ENCODE data around the gene SORBS1.

The SORBS1 gene

DNA sequence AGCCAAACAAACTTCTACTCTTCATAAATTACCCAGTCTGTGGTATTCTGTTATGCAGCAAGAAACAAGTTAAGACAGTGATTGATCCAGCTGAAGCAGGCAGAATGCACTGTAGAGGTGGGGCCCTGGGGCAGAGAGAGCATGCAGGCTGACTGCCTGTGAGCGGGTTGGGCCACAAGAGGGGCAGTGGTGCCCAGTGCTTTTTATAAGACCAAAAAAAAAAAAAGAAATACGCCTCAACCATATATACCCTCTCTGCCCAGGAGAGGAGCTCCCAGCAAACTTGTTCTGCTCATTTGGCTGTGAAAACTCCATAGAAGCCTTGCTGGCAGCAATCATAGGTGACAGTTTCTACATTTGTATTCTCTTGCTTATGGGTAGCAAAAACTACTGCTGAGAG lies 104.7 kb downstream of the SORBS1 start:
- no peak for DNase-seq

GRCh38 chr10:95454940-95455339 lies 106.2 kb downstream of the SORBS1 start:
- no peak for DNase-seq

DNA sequence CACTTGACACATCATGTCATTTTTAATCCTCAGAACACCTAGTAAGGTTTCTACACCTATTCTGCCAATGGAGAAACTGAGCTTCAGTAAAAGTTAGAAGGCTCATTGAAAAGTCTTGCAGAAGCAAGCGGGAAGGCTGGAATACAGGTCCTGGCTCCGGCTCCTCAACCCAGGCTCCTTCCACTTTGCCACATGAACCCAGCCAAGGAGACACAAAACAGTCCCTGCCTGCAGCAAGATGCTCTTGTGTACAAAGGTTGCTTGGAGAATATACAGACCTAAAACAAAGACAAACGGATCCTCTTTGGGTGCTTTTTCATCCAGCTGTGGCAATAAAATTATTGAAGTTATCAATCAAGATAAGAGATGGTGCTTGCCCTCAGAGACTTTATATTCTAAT lies 106.8 kb downstream of the SORBS1 start:
- DNase-seq, result no peak

- DNase-seq, result no peak
Observed at GRCh38 chr10:95451568-95452524, 109.3 kb downstream of the SORBS1 start.

DNA sequence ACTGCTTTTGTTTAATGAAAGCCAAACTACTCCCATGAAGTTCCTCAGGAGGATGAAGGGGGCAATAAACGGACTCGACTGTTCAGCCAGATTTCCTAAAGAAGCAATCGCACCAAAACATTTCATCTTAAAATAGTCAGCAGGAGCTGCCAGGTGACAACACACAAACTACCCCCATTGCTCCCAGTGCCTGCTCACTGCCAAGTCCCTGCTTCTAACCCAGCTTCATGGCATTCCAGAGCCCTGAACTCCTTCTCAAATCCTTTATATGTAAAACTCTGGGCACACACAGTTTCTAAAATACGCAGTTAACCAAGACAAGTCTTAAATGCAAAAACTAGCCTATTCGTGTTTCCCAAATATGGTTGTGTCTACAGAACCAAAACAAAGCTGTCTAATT lies 110.0 kb downstream of the SORBS1 start:
- no peak for DNase-seq

GRCh38 chr10:95450188-95450587 lies 111.0 kb downstream of the SORBS1 start:
- DNase-seq, result no peak

GRCh38 chr10:95447685-95448084 lies 113.5 kb downstream of the SORBS1 start:
- DNase-seq, result no peak

DNA sequence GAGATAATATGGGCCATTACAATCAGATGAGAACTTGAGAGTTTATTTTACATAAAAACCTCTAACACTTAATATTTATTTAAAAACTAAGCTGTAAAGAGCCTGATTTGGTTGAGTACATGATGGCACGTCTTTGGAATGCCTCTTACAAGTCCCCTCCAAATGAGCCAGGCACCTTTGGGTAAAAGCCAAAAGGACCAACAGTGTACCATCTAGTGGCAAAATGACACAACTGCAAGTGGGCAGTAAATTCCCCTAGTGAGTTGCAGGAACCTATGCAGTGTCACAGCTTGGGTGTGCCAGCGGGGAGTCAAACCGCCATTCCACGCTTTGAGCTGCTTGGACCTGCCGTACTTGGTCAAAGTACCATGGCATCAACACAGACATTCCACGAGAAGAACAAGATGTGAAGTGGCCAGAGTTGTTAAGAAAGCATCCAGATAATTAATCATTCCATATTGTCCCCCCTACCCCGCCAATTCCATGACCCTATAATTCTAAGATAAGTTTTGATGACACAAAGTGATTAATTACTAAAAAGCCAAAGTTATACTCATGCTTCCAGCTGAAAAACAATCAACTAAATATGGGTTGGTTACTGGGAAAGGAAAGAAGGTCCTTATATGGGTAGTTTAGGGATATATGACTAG lies 115.2 kb downstream of the SORBS1 start:
- DNase-seq, result peak; percentile 34

GRCh38 chr10:95445223-95445836 lies 115.8 kb downstream of the SORBS1 start:
- no peak for DNase-seq

DNA sequence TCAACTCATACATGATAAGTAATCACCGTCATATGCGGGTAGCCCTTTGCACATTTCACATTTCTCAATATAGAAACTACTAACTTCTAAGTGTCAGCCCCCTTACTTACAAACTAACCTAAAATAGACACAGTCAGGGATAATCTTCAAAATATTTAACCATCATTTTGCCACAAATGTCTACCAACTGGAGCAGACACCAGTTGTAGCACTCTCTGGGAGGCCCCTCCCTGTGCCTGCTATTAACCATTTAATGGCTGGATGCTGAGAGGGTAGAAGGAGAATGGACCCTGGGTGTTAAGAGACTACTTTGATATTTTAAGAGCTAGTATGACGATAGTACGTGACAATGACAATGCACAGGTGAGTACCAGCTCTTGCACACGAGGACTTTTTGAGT lies 116.4 kb downstream of the SORBS1 start:
- DNase-seq, result no peak

DNA sequence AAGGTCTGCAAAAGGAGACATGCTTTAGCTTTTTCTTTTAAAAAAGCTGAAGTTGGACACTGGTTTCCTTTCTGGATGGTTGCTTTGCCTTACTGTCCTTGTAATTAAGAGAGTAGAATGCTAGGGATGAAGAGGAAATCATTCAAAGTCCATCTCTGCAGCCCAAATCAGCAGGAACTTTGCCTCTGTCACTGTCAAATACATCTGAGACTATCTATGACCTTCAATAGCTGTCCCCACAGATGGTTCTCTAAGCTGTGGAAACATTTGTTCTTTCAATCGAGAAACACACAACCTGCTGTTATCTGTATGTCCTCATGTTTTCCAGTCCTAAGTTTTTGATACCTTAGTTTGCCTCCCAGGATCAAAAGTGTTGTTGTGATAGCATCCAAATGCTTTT lies 117.5 kb downstream of the SORBS1 start:
- DNase-seq, result no peak

DNA sequence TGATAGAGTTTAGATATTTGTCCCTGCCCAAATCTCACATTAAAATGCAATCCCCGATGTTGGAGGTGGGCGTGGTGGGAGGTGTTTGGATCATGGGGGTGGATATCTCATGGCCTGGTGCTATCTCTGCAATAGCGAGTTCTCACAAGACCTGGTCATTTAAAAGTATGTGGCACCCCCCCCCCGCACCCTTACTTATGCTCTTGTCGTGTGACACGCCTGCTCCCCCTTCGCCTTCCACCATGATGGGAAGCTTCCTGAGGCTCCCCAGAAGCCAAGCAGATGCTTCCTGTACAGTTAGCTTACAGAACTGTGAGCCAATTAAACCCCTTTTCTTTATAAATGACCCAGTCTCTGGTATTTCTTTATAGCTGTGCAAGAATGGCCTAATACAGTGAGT lies 118.8 kb downstream of the SORBS1 start:
- no peak for DNase-seq

- no peak for DNase-seq
Observed at GRCh38 chr10:95441547-95441923, 119.6 kb downstream of the SORBS1 start.

DNA sequence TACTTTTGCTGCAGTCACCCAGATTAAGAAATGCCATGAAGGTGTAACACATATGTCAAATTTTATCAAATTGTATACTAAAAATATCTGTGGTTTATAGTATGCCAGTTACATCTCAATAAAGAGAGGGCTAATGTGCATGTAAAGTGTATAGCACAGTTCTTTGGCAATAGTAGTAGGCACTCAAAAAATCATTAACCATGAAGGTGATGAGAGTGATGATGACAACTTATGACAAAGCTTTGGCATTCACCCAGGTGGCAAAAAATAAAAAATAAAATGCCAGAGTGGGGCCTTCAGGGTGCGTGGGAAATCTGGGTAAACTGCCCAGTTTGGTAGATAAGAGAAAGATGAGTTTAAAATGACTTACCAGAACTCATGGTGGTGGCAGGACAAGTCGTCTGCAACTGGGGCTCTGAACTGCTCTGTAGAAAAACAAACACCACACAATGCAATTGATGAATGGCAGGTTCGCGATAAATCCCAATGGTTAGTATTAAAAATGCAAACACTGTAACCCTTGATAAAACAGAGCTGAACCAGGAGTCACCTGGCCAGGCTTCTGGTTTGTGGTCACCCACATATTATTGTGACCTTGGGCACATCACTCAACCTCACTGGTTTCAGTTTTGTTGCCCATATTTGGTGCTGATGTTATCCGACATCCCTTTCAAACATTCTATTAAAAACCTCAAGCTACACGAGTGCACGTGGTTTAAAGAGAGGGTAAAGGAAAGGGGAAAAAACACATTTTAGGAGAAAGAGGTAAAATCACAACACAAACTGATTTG lies 120.2 kb downstream of the SORBS1 start:
- DNase-seq, result peak; percentile 30

- DNase-seq, result no peak
Observed at GRCh38 chr10:95440038-95440725, 121.0 kb downstream of the SORBS1 start.

- no peak for DNase-seq
Observed at GRCh38 chr10:95438781-95439180, 122.4 kb downstream of the SORBS1 start.

DNA sequence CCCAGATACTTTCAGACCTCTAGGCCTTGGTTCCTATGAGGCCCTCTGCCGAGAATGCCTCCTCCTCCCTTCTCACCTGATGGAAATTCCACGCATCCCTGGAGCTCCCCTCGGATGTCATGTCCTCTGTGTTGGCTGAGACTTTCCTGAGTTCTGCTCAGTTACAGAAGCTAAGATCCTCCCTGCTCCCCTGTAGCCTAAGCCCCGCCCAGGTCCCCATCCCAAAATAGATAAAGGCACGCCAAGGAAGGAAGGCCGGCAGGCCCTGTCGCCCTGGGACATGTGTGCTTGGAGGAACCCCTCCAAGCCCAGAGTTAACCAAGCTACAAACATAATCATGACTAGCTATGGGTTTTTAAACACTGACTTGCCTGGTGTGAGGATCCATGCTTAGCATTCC lies 123.5 kb downstream of the SORBS1 start:
- DNase-seq, result no peak

DNA sequence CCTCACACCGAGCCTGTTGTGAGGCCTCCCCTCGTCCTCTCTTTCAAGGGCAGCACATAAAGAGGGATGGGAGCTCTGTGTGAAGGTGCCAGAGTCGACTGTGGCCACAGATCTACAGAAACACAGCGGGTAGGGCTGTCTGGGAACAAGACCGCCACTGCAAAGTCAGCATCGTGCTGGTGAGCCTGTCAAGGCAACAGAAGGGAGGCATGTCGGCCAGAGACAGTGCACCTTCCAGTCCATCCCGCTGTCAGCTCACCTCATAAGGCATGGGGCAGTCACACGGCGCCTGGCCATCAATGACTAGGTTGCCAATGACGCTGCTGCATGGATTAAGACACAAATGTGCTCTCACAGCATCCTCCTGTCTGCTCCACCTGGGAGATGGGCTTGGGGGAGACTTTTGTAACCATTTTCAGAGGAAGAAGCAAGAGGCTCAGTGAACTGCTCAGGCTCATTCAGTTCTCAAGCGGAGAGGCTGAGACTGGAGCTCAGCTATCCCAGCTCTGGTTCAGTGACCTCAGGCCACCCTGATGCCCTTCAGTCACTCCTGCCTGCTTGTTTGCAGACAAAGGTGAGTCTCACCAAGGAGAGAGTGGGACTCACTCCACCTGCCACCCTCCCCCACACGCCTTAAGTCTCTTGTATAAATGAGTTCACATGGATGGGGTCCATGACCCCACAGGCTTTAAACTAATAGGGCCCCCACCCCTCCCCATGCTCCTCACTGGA lies 125.5 kb downstream of the SORBS1 start:
- no peak for DNase-seq

DNA sequence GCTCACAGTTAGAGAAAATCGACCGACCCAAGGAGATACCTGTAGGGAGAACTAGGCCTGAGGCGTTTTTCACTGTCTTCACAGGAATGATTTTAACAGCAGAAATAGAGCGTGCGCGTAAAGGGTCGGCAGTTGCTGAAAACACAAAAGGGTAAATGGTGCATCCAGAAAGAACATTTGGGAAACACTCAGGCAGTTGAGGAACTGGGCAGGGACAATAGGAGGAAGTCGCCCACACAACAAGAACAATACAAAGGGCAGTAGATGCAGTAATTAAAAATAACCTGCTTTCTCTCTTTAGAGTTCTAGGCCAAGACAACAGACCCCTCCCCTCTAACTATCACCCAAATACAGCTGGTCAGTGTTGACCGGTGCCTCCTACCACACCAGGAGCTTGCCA lies 126.6 kb downstream of the SORBS1 start:
- no peak for DNase-seq

DNA sequence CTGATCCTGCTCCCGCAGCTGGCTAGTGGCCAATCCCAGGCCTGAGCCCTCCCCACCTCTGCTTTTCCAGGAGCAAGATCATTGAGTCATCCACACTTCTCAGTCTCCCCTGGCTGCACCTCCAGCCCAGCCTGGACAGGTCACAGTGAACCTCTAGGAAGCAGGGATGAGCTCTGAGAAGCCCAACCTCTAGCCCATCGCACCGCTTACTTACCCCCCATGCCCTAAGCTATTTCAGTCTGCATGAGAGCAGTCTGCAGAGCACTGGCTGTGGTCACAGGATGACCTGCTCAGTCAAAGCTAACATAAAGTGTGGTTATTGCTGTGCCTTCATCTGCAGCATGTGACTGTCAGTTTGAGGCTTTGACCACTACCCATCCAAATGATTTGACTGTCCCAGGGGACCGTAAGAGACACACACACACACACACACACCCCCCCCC lies 129.2 kb downstream of the SORBS1 start:
- no peak for DNase-seq

- peak; percentile 2 for DNase-seq
Observed at GRCh38 chr10:95430231-95430951, 130.8 kb downstream of the SORBS1 start.
